Hepatocyte (in vitro differentiated cells): ENCODE measurements around the gene SSR2.

Source experiments
- CTCF ChIP-seq: fragments of 200-600 bp; sonication (generic); IDR thresholded peaks from 2 replicates; pipeline ENCODE4 v1.5.1; 2016; ENCODE audit warnings: antibody characterized with exemption, mild to moderate bottlenecking; ENCODE audit not compliant: poor library complexity
- EZH2 ChIP-seq: fragments of 200-600 bp; sonication (generic); IDR thresholded peaks from 2 replicates; pipeline ENCODE4 v1.6.1; 2016; ENCODE audit warnings: antibody characterized with exemption, mild to moderate bottlenecking, borderline replicate concordance
- EZH2phosphoT487 ChIP-seq: fragments of 200-600 bp; sonication (generic); IDR thresholded peaks from one replicate; pipeline ENCODE4 v1.6.1; 2018; ENCODE audit warnings: antibody characterized with exemption, mild to moderate bottlenecking, low read depth, moderate library complexity; ENCODE audit not compliant: unreplicated experiment, severe bottlenecking

GRCh38 chr1:156056326-156056849 lies 35.6 kb upstream of the SSR2 start:
- TF ChIP-seq CTCF (no peak), EZH2phosphoT487 (no peak), EZH2 (no peak)
